Nephron (organoid): ENCODE measurements around the gene H3-3A.

Experiments used
- H3K27ac Mint-ChIP-seq, 3 experiments: 2 replicates each; pipeline ENCODE4 v1.8.0; 2020; ENCODE audit warnings: mixed read lengths in 3 of 3, mild to moderate bottlenecking in 2 of 3, moderate library complexity in 1 of 3
- H3K27me3 Mint-ChIP-seq: 2 replicates; pipeline ENCODE4 v1.8.0; 2021; ENCODE audit warnings: low read depth, mild to moderate bottlenecking, moderate library complexity, mixed read lengths
- H3K36me3 Mint-ChIP-seq: 2 replicates; pipeline ENCODE4 v1.8.0; 2020; ENCODE audit warnings: low read depth, mixed read lengths
- H3K4me1 Mint-ChIP-seq: 2 replicates; pipeline ENCODE4 v1.8.0; 2020; ENCODE audit warnings: mixed read lengths
- H3K4me3 Mint-ChIP-seq, 3 experiments: 2 replicates each; pipeline ENCODE4 v1.8.0; 2020; ENCODE audit warnings: mild to moderate bottlenecking in 3 of 3, mixed read lengths in 3 of 3, moderate library complexity in 2 of 3
- H3K9me3 Mint-ChIP-seq: 2 replicates; pipeline ENCODE4 v1.8.0; 2020; ENCODE audit warnings: mixed read lengths
- TF ChIP-seq, protein P1 (sequence below), 3 experiments: fragments of 200-600 bp; sonication (generic); IDR thresholded peaks; one replicate each; pipeline ENCODE4 v1.5.0; 2021; ENCODE audit warnings: antibody characterized with exemption in 3 of 3; ENCODE audit not compliant: unreplicated experiment in 3 of 3

H3-3A gene

DNA sequence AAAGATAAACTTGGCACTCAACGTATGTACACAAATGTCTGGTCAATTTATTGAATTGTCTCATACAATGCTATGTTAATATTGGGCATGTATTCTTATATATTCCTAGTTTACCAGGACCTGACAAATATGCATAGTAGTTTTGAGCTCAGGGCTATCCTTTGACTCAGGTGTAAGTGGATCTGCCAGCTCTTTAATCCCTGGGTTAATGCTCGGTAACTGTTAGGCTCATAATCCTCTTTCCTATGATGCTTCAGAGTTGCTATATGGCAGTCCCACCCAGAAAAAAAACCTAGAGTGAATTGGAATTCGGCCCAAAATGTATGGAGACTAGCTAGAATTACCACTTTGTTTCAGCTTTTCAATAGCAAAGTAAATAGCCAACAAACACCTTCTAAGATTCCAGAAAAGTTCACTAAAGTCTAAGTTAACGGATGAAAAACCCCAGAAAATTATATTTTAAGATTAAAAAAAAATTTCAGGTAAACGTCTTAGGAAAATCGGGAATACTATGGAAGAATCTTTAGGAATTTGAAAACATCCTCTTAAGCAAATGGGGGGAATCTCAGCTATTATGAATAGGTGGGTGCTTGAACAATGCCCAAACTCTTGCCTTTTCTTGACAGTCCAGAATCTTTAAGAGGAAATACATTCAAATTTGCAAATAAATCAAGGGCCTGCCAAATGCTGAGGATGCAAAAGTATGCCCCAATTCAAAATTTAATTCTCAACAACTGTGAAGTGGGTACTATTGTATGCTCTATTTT lies 10.9 kb downstream of the H3-3A start:
- Mint-ChIP-seq H3K9me3 (no peaks in the 10 kb centered on the region), H3K4me3 (no peak overlapping the region), H3K36me3 (peaks cover 56% of the 10 kb centered on the region), H3K27ac (no peak overlapping the region), H3K27me3 (no peaks in the 10 kb centered on the region), H3K4me1 (peaks cover 6% of the 10 kb centered on the region)
- TF ChIP-seq, protein P1, sequence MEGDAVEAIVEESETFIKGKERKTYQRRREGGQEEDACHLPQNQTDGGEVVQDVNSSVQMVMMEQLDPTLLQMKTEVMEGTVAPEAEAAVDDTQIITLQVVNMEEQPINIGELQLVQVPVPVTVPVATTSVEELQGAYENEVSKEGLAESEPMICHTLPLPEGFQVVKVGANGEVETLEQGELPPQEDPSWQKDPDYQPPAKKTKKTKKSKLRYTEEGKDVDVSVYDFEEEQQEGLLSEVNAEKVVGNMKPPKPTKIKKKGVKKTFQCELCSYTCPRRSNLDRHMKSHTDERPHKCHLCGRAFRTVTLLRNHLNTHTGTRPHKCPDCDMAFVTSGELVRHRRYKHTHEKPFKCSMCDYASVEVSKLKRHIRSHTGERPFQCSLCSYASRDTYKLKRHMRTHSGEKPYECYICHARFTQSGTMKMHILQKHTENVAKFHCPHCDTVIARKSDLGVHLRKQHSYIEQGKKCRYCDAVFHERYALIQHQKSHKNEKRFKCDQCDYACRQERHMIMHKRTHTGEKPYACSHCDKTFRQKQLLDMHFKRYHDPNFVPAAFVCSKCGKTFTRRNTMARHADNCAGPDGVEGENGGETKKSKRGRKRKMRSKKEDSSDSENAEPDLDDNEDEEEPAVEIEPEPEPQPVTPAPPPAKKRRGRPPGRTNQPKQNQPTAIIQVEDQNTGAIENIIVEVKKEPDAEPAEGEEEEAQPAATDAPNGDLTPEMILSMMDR (IDR thresholded peaks at IDR 0.05; ENCODE audit: unreplicated experiment in 3 of 3) = no peak

DNA sequence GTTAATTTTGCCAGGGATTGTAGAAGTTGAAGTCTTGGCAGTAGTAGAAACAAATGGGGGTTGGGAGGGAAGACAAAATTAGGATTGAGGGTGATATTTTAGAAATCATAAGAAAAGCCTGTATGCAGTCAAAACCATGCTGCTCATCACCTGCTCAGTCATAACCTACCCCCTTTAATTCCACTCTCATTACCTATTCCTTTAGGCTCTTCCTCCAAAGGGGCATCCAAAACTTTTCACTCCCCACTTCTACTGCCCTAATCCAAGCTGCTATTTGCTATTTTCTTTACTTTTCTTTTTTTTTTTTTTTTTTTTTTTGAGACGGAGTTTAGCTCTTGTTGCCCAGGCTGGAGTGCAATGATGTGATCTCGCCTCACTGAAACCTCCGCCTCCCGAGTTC lies 11.5 kb downstream of the H3-3A start:
- Mint-ChIP-seq H3K27ac (no peak overlapping the region), H3K27me3 (no peaks in the 10 kb centered on the region), H3K4me1 (no peaks in the 10 kb centered on the region), H3K36me3 (peaks cover 49% of the 10 kb centered on the region), H3K9me3 (no peaks in the 10 kb centered on the region), H3K4me3 (no peak overlapping the region)
- TF ChIP-seq, protein P1 (IDR thresholded peaks at IDR 0.05; ENCODE audit: unreplicated experiment in 3 of 3) = no peak

DNA sequence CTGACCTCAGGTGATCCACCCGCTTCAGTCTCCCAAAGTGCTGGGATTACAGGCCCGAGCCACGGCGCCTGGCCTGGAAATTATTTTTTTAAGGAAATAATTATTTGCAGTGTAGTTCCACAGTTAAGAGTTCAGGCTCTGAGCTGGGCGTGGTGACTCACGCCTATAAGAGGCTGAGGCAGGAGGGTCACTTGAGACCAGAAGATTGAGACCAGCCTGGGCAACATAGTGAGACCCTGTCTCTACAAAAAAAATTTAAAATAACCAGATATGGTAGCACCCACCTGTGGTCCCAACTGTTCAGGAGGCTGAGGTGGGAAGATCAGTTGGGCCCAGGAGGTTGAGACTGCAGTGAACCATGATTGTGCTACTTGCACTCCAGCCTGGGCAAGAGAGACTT lies 13.9 kb downstream of the H3-3A start:
- Mint-ChIP-seq H3K36me3 (peaks cover 33% of the 10 kb centered on the region), H3K9me3 (no peaks in the 10 kb centered on the region), H3K27ac (no peak overlapping the region), H3K4me1 (no peaks in the 10 kb centered on the region), H3K4me3 (no peak overlapping the region), H3K27me3 (no peaks in the 10 kb centered on the region)
- TF ChIP-seq, protein P1 (IDR thresholded peaks at IDR 0.05; ENCODE audit: unreplicated experiment in 3 of 3) = no peak

DNA sequence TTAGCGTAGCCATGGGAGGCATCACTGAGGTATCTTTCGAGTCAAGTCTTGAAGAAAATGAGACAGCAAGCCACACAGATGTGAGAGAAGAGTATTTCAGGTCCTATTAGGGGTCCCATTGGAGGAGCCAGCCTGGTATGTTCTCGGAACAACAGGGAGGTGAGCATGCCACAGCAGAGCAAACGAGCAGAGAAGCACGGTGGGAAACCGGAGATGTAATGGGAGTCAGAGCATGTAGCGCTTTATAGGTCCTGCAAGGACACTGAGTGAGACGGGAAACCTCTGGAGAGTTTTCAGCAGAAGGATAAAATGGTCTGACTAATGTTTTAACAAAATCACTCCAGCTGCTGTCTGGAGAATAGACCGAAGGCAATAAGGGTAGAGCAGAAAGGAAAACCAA lies 15.9 kb downstream of the H3-3A start:
- Mint-ChIP-seq H3K27me3 (no peaks in the 10 kb centered on the region), H3K36me3 (peaks cover 16% of the 10 kb centered on the region), H3K27ac (no peak overlapping the region), H3K4me1 (no peaks in the 10 kb centered on the region), H3K4me3 (no peak overlapping the region), H3K9me3 (no peaks in the 10 kb centered on the region)
- TF ChIP-seq, protein P1 (IDR thresholded peaks at IDR 0.05; ENCODE audit: unreplicated experiment in 3 of 3) = no peak

DNA sequence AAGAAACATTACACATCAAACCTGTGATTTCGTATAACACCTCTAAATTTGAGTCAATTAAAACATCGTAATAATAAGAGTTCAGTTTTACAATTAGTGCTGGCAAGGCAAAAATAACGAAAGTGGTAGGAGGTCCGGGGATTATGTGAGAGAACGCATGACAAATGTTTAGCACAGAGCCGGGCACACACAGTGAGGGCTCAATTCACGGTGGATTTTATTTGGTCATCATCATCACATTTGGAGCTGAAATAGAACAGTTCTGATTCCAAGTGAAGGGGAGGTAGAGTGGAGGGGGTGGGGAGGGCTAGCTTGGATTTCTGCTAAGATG lies 20.0 kb downstream of the H3-3A start:
- H3K36me3 Mint-ChIP-seq = no peaks in the 10 kb centered on the region
- peaks cover 6% of the 10 kb centered on the region for H3K4me1 Mint-ChIP-seq
- peak overlapping the region; percentile 86 to 94 (median 87) for H3K4me3 Mint-ChIP-seq
- TF ChIP-seq, protein P1 (IDR thresholded peaks at IDR 0.05; ENCODE audit: unreplicated experiment in 3 of 3) = no peak
- H3K27ac Mint-ChIP-seq = peak overlapping the region in 1 of 3 experiments; percentile 31
- H3K9me3 Mint-ChIP-seq = no peaks in the 10 kb centered on the region
- no peaks in the 10 kb centered on the region for H3K27me3 Mint-ChIP-seq

DNA sequence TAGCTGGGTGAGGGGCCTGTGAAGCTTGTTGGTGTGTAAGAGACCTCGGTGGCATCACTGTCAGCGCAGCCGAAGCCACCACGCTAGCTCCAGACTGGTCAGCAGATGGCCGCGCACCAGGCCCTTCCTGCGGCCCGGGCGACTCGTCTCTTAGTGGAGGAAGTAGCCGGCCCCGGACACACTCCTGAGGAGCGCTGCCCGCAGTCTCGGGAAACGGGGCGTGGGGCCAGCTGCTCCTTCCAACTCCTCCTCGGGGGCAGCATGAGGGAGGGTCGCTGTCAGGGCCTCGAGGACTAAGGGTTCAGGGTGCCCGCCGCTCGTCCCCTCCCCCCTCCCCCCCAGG lies 20.4 kb downstream of the H3-3A start:
- Mint-ChIP-seq H3K27ac (peak overlapping the region in 1 of 3 experiments; percentile 56), H3K36me3 (no peaks in the 10 kb centered on the region), H3K27me3 (no peaks in the 10 kb centered on the region), H3K9me3 (no peaks in the 10 kb centered on the region), H3K4me1 (peaks cover 6% of the 10 kb centered on the region), H3K4me3 (peak overlapping the region; percentile 86 to 94 (median 87))
- TF ChIP-seq, protein P1 (IDR thresholded peaks at IDR 0.05; ENCODE audit: unreplicated experiment in 3 of 3) = no peak
